ENCODE data around the gene VPS54.
"Not testable (repeated sequence)": the region's sequence is repeated elsewhere in the genome, so short reads cannot be mapped to it uniquely, and the experiment has no call there.

Gene VPS54

GRCh38 chr2:63993130-63993584, 26.1 kb downstream of the VPS54 start:
- not testable (repeated sequence) for DNase-seq

GRCh38 chr2:63992061-63992685, 27.1 kb downstream of the VPS54 start:
- DNase-seq = no peak

GRCh38 chr2:63991173-63991999, 27.8 kb downstream of the VPS54 start:
- DNase-seq = not testable (repeated sequence)

- no peak for DNase-seq
These were observed 29.2 kb downstream of the VPS54 start for GRCh38 chr2:63990072-63990471.

GRCh38 chr2:63988842-63989436, 30.3 kb downstream of the VPS54 start:
- DNase-seq = not testable (repeated sequence)

GRCh38 chr2:63984606-63985359, 34.4 kb downstream of the VPS54 start:
- DNase-seq = no peak

- no peak for DNase-seq
These were observed 35.1 kb downstream of the VPS54 start for GRCh38 chr2:63983986-63984605.

- DNase-seq = no peak
These were observed 36.9 kb downstream of the VPS54 start for GRCh38 chr2:63982335-63982734.

GRCh38 chr2:63981702-63982103, 37.5 kb downstream of the VPS54 start:
- DNase-seq = no peak

GRCh38 chr2:63980794-63981193, 38.4 kb downstream of the VPS54 start:
- DNase-seq = no peak

GRCh38 chr2:63977904-63978303, 41.3 kb downstream of the VPS54 start:
- no peak for DNase-seq

GRCh38 chr2:63976125-63976510, 43.1 kb downstream of the VPS54 start:
- DNase-seq = no peak

GRCh38 chr2:63975437-63976124, 43.6 kb downstream of the VPS54 start:
- no peak for DNase-seq

- DNase-seq = not testable (repeated sequence)
These were observed 44.2 kb downstream of the VPS54 start for GRCh38 chr2:63975036-63975435.

GRCh38 chr2:63962186-63962585, 57.0 kb downstream of the VPS54 start:
- no peak for DNase-seq

GRCh38 chr2:63950414-63950813, 68.8 kb downstream of the VPS54 start:
- DNase-seq = no peak

- no peak for DNase-seq
These were observed 76.4 kb downstream of the VPS54 start for GRCh38 chr2:63942788-63943187.

GRCh38 chr2:63932104-63932503, 87.1 kb downstream of the VPS54 start:
- DNase-seq = not testable (repeated sequence)

- DNase-seq = no peak
These were observed 92.4 kb downstream of the VPS54 start for GRCh38 chr2:63926815-63927214.

GRCh38 chr2:63914311-63914710, 104.9 kb downstream of the VPS54 start:
- DNase-seq = no peak

- DNase-seq = no peak
These were observed 116.2 kb downstream of the VPS54 start for GRCh38 chr2:63903003-63903402.

GRCh38 chr2:63902149-63902548, 117.1 kb downstream of the VPS54 start:
- no peak for DNase-seq

All from SW 1271 (cell line).